Measurements from ENCODE around the gene CD19.
A peak's percentile ranks its signal among the peaks of the same experiment; 100 is the strongest.
"Not testable (repeated sequence)": the region's sequence is repeated elsewhere in the genome, so short reads cannot be mapped to it uniquely, and the experiment has no call there.

The CD19 gene

DNA sequence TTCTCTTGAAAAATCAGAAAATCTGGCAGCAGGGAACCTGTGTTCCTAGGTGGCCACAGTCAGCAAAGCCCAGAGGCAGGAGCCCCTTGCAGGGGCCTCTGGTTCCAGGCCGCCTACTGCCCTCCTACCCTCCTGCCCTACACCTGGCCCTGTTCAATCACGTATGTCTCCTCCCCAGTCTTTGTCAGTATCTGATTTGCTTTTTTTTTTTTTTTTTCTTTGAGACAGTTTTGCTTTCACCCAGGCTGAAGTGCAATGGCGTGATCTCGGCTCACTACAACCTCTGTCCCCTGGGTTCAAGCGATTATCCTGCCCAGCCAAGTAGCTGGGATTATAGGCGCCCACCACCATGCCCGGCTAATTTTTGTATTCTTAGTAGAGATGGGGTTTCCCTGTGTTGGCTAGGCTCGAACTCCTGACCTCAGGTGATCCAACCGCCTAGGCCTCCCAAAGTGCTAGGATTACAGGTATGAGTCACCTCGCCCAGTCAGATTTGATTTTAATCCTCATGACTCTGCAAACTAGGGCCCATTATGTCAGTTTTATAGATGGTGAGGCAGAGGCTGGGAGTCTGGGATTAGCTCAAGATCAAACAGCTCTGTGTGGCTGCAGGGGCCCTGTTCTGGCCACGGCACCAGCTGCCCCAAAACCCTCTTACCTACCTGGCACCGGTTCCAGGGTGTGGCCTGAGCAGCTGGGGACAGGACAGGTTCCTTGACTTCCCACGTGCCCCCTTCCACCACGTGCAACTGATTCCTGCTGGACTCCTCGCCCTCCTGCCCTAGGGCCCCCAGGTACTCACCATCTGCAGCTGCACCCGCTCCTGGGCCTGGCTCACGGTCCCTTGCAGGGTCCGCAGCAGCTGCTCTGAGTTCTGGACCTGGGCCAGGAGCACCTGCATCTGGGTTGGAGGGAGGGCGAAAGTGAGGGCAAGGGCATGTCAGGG lies 21.4 kb upstream of the CD19 start:
- no peak for DNase-seq

DNA sequence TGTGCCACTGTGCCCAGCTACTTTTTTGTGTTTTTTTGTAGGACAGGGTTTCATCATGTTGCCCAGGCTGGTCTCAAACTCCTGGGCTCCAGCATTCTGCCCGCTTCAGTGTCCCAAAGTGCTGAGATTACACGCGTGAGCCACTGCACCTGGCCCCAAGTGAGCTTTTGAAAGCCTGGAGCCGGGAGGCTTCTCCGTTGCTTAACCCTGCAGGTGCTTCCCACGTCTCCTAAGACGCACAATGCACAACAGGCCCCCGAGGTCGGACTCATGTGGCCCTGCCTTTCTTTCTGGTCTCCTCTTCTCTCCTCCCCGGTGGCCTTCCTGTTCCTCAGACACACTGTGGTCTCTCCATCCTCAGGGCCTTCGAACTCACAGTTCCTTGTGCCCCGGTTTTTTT lies 19.2 kb upstream of the CD19 start:
- no peak for DNase-seq

DNA sequence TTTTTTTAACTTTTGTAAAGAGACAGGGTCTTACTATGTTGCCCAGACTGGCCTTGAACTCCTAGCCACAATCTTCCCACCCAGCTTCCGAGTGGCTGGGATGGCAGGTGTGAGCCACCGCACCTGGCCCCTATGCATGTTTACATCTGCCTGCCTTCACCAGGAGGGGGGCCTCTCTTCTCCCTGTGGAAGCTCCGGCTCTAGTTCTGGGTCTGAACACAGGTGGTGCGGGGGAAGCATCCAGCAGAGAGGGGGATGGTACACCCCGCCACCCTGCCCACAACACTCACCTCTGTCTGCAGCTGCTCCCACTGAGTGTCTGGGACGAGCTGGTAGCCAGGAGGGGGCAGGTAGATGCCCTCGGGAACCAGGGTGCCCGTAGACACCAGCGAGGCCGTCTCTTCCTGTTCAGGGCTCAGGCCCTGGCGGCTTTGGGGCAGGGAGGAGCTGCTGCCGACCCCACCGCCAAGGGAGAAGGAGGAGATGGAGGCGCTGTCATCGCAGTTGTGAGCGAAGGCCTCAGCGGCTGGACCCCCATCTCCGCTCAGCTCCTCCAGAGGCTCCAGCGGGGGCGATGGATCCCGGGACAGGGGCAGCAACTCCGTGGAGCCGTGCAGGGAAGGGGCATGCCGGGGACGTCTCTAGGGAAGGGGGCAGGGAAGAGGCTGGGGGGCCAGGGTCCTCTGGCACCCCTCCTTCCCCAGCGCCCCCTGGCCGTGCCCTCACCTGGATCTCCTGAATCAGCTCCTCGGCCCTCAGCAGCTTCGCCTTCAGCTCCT lies 17.6 kb upstream of the CD19 start:
- DNase-seq, result no peak

DNA sequence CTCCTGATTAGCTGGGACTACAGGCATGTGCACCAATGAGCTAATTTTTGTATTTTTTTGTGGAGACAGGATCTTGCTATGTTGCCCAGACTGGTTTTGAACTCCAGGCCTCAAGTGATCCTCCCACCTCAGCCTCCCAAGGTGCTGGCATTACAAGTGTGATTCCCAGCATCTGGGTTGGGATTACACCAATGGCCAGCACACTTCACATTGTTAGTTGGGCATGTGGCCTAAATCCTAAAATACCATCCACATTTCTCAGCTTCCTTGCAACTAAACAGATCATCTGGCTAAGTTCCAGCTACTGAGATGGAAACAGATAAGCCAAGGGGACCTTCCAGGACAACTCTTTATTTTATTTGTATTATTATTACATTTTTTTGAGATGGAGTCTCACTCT lies 16.6 kb upstream of the CD19 start:
- DNase-seq, result no peak

DNA sequence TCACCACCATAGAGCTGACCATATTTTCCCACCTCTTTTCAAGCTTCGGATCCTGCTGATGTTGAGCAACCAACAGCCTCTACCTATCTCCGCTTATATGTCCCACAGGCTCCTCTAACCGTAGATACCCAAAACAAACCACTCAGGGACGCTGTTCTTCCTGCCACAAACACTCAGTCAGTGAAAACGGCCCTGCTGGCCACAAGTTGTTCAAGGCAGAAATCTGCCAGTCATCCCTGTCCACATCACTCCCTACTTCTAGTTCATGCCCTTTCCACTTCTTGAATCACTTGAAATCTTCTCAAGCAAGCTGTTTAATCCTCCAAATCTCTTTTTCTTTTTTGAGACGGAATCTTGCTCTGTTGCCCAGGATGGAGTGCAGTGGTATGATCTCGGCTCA lies 14.7 kb upstream of the CD19 start:
- no peak for DNase-seq

DNA sequence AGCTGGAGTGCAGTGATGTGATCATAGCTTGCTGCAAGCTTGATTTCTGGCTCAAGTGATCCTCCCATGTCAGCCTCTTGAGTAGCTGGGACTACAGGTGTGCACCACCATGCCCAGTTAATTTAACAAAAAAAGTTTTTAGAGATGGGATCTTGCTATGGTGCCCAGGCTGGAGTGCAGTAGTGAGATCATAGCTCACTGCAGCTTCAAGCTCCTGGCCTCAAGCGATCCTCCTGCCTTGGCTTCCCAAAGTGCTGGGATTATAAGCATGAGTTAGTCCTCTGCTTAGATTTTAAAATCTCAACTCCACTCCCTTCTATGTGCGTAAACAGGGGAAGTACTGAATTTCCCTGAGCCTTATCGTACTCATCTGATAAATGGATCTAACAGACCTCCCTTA lies 13.1 kb upstream of the CD19 start:
- DNase-seq, result no peak

DNA sequence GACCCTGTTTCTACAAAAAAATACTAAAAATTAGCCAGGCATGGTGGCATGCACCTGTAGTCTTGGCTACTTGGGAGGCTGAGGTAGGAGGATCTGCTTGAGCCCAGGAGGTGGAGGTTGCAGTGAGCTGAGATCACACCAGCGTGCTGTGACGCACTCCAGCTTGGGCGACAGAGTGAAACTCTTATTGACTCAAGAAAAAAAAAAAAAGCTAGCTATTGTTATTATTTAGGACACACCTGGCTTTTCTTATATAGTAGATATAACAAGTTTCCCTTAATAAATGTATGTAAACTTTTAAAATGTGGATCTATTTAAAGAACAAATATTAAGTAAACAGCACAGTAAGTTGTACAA lies 8.6 kb upstream of the CD19 start:
- DNase-seq, result no peak

DNA sequence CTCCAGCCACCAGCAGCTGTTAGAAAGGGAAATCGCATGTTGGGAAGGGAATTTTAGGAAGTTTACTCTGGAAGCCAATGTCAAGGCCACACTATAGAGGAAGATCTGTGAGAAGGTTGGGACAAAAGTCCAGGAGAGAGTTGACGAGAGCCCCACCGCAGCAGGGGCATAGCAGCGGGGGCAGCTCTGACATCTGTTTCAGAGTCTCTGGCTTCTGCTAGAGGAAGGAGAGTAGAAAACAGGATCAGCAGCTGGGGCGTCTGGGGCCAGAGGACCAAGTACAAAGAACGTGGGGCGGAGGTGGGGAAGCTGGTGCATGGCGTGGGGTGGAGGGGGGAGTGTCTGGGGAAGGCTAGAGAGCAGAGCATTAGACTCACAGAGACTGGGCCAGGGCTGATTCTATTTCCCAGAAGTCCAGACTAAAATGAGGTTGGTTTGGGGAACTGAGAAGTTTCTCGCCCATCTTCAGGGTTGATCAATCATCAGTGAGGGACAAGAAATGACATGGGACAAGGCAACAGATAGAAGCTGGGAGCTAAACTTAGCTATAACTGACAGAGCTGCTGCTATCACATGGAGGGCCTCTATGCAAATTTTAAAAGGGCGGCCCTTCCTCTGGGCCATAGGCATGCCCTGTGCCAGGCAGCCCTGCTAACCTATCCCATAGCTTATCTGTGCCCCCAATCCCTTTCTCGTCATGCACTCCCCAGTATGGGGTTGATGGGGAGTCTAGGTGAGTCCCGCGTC lies 7.9 kb upstream of the CD19 start:
- DNase-seq, result no peak

DNA sequence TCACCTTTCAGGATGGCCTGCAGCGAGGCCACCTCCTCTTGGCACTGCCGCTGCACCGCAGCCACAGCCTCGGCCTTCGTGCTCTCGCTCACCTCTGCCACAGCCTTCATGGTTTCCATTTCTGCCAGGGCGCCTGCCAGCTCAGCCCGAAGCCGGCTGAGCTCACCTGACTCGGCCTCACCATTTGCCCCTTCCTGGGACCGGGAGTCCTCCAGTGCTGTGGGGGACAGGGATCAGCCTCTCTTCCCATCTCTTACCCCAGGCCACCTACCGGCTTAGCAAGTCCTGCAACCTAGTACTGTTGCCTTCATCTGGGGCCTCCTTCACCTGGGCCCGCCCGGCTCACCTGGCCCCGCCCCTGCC lies 7.4 kb upstream of the CD19 start:
- DNase-seq, result no peak

DNA sequence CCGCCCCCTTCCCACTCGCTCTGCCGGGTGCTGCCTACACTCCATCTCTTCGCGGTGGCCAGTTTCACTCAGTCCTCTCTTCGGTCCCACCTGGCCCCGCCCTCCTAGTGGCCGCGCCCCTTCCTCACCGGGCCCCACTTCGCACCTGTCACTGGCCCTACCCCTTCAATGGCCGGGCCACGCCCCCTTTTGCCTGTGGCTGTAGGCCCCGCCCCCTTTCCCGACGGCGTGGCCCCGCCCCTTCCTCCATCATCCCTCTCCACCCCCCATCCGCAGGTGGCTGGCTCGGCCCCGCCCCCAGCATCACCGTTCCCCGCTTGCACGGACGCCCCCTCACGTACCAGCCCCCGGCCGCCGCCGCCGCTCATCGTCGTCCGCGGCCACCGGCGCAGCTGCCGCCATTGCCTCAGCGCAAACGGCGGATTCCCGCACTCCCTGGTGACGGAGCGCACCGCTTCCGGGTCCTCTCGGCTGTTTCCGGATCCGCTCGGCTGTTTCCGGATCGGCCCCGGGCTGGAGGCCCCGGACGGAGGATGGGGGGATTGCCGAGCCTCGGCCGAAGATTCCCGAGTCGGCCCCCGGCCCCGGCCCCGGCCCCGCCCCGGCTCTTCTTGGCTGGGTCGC lies 6.9 kb upstream of the CD19 start, which contains the start of gene RABEP2:
Gene RABEP2, minus strand, starts transcription at position 477 of the 624 bp plus-strand sequence. Its CDS starts 75 bp downstream, at position 402.
- peak; percentile 98 for DNase-seq

DNA sequence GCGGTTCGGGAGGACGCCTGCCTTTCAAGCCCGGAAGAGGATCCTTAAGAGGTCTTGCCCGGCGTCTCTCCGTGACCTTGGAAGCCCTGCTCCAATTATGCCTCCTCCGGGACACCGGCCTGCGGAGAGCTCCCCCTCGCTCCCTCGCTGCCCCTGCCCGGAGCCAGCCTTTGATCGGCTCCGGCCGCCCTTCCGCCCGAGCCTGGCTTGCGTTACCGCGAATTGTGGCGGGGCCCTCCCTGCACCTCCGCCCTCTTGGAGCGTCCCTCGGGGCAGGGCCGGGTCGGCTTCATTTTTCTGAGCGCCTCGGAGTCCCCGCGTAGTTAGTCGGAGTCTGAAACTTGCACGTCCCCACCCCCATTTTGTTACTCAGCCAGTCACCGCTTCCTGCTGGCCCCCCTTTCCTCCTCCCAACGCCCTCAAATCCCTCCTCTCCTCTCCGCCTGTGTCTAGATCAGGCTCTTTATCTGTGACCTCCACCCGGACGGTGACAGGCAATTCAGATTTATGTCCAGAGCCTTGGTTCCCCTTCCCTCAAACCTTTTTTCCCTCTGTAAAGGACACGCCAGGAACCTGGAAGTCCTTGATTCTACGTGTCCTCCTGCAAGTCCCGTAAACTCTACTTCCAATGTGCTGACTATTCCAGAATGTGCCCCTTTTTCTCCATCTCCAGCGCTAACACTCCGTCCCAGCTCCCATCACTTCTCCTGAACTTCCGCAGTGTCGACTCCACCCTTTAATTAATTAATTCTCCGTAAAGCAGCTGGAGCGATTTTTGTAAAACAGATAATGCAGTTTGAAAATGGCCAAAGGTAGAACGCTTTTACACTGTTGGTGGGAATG lies 6.2 kb upstream of the CD19 start:
- peak; percentile 94 for DNase-seq

DNA sequence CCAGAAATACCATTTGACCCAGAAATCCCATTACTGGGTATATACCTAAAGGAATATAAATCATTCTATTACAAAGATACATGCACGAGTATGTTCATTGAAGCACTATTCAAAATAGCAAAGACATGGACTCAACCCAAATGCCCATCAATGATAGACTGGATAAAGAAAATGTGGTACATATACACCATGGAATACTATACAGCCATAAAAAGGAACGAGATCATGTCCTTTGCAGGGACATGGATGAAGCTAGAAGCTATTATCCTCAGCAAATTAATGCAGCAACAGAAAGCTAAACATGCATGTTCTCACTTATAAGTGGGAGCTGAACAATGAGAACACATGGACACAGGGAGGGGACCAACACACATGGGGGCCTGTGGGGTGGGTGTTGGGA lies 5.5 kb upstream of the CD19 start:
- DNase-seq, result not testable (repeated sequence)

DNA sequence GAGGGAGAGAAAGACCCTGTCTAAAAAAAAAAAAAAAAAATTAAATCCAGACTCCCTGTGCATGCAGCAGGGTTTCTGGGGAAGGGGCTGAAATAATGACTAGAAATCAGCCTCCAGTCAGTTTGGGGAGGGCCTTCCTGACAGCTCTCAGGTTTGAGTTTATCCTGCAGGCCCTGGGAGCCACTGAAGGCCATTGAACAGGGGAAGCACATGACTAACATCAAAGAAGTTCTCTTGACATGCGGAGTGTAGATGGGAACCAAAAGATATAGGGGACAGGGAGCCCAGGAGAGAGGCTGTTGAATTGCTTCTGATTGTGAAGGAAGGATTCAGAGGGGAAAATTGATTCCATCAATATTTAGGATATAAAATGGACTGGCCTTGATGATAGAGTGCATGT lies 4.0 kb upstream of the CD19 start:
- DNase-seq, result no peak

DNA sequence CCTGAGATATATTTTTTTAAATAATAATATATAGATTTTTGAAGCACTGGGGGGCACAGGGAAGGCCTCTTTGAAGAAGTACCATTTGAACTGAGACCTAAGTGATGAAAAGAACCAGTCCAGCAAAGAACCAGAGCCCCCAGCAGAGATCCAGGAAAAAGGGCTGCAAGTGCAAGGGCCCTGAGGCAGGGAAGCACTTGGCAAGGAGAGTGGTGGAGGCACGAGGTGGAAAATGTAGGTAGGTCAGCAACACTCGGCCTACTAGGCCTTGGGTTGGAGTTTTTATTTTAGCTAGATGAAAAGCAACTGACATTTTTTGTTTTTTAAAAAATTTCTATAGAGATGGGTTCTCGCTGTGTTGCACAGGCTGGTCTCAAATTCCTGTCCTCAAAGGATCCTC lies 1.6 kb upstream of the CD19 start:
- no peak for DNase-seq

DNA sequence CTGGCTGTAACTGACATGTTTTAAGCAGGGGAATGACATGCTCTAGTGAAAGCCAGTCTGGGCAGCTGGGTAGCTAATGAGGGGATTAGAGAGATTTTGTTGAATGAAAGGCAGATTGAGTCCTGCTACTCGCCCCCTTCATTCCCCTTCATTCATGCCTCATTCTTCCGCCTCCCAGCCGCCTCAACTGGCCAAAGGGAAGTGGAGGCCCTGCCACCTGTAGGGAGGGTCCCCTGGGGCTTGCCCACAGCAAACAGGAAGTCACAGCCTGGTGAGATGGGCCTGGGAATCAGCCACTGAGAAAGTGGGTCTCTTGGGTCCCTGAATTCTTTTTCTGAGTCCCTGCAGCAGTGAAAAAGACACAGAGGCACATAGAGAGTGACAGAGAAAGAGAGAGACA lies 1.1 kb upstream of the CD19 start:
- DNase-seq, result no peak

DNA sequence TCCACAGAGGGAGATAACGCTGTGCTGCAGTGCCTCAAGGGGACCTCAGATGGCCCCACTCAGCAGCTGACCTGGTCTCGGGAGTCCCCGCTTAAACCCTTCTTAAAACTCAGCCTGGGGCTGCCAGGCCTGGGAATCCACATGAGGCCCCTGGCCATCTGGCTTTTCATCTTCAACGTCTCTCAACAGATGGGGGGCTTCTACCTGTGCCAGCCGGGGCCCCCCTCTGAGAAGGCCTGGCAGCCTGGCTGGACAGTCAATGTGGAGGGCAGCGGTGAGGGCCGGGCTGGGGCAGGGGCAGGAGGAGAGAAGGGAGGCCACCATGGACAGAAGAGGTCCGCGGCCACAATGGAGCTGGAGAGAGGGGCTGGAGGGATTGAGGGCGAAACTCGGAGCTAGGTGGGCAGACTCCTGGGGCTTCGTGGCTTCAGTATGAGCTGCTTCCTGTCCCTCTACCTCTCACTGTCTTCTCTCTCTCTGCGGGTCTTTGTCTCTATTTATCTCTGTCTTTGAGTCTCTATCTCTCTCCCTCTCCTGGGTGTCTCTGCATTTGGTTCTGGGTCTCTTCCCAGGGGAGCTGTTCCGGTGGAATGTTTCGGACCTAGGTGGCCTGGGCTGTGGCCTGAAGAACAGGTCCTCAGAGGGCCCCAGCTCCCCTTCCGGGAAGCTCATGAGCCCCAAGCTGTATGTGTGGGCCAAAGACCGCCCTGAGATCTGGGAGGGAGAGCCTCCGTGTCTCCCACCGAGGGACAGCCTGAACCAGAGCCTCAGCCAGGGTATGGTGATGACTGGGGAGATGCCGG lies 769 bp downstream of the CD19 start:
- no peak for DNase-seq

DNA sequence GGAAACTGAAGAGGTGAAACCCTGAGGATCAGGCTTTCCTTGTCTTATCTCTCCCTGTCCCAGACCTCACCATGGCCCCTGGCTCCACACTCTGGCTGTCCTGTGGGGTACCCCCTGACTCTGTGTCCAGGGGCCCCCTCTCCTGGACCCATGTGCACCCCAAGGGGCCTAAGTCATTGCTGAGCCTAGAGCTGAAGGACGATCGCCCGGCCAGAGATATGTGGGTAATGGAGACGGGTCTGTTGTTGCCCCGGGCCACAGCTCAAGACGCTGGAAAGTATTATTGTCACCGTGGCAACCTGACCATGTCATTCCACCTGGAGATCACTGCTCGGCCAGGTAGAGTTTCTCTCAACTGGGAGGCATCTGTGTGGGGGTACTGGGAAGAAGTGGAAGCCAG lies 1.4 kb downstream of the CD19 start:
- no peak for DNase-seq

DNA sequence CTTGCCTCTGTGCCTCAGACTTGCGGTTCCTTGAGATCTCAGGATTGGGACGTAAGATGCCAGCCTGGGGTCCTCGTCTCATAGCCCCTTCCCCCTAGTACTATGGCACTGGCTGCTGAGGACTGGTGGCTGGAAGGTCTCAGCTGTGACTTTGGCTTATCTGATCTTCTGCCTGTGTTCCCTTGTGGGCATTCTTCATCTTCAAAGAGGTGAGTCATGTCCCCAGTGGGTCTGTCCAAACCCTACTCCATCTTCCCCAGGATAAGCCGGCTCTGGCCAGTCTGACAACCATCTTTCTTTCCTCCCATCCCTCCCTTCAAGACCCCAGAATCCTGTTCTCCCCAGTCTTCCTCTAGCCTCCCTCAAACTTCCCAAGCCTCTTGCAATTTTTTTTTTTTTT lies 3.6 kb downstream of the CD19 start:
- no peak for DNase-seq

DNA sequence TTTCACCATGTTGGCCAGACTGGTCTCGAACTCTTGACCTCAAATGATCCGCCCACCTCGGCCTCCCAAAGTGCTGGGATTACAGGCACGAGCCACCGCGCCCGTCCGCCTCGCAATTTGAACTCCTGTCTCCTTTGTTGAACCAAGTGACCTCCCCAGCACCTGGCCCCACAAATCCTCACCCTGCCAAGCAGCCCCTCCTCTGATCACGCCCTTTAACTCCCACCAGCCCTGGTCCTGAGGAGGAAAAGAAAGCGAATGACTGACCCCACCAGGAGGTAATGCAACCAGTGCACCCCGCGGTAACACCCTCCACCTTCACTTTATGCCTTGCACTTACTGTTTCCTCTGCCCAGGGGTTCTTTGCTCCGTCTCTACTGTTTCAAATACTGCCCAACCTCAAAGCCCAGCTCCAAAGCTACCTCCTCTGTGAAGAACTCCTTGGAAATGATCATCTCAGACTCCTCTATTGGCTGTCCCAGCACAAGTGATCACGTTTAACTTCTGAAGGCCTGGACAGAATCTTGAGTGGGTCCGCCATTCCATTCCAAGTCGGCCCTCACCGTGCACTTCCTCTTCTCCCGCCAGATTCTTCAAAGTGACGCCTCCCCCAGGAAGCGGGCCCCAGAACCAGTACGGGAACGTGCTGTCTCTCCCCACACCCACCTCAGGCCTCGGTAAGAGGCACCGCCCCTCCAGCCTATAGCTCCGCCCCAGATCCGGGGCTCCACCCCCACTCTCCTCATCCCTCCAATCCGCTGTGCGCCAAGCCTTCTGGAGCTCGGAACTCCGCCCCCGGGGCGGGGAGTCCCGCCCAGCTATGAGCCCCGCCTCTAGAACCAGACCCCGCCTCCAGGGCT lies 4.4 kb downstream of the CD19 start:
- DNase-seq, result peak; percentile 74

DNA sequence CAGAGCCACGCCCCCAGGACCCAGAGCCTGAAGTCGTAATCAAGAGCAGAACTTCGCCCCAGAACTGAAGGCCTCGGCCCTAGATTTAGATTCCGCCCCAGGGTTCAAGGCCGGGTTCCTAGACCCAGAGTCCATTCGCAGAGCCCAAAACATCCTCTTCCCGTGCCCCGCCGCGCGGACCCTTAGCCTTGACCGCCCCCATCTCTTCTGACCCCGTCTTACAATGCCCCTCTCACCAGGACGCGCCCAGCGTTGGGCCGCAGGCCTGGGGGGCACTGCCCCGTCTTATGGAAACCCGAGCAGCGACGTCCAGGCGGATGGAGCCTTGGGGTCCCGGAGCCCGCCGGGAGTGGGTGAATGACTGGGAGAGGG lies 5.0 kb downstream of the CD19 start:
- DNase-seq, result no peak

Measured in right hindlimb (tissue), 1 donor.